ENCODE data around the gene COPS6.

Gene COPS6

GRCh38 chr7:100088621-100089457 is at the start of gene COPS6:
Gene COPS6 (plus strand): TSS chr7:100088969. CDS start chr7:100088991, 22 bp downstream.
- TF ChIP-seq CSDC2 (CRISPR knock-in tag; IDR thresholded peaks at IDR 0.05) (peak; percentile 98), POU6F1 (CRISPR knock-in tag; IDR thresholded peaks at IDR 0.05; ENCODE audit: borderline replicate concordance, low read depth) (no peak), TCF4 (CRISPR knock-in tag; IDR thresholded peaks at IDR 0.05; ENCODE audit: borderline replicate concordance) (no peak), ISL1 (CRISPR knock-in tag; IDR thresholded peaks at IDR 0.05) (0 out of 2 replicates have a peak, but pooled peaks have one; percentile 33), OSR1 (CRISPR knock-in tag; IDR thresholded peaks at IDR 0.05) (peak; percentile 45; the same call in 1 of the 2 replicates), ZNF70 (CRISPR knock-in tag; IDR thresholded peaks at IDR 0.05) (no peak; the same call in 1 of the 2 replicates), PPARA (CRISPR knock-in tag; IDR thresholded peaks at IDR 0.05; ENCODE audit: borderline replicate concordance) (no peak), TSHZ2 (CRISPR knock-in tag; IDR thresholded peaks at IDR 0.05) (no peak; the same call in none of the 2 replicates), ZNF565 (CRISPR knock-in tag; conservative IDR thresholded peaks at IDR 0.05; ENCODE audit: low read depth) (peak; percentile 82; the same call in 1 of the 2 replicates), ZFP3 (CRISPR knock-in tag; IDR thresholded peaks at IDR 0.05) (peak; percentile 89), BACH2 (CRISPR knock-in tag; IDR thresholded peaks at IDR 0.05; ENCODE audit: borderline replicate concordance) (no peak), ESRRG (CRISPR knock-in tag; IDR thresholded peaks at IDR 0.05) (no peak), RARB (CRISPR knock-in tag; IDR thresholded peaks at IDR 0.05) (no peak), CSRNP3 (CRISPR knock-in tag; IDR thresholded peaks at IDR 0.05) (no peak), PATZ1 (CRISPR knock-in tag; IDR thresholded peaks at IDR 0.05; ENCODE audit: borderline replicate concordance) (no peak), ZC3H10 (CRISPR knock-in tag; IDR thresholded peaks at IDR 0.05) (peak; percentile 46; the same call in 1 of the 2 replicates), ZFP30 (CRISPR knock-in tag; IDR thresholded peaks at IDR 0.05) (peak; percentile 49), SNAI2 (CRISPR knock-in tag; IDR thresholded peaks at IDR 0.05) (peak; percentile 91), ARNTL (CRISPR knock-in tag; IDR thresholded peaks at IDR 0.05; ENCODE audit: borderline replicate concordance, low read depth) (peak; percentile 74; the same call in 1 of the 2 replicates), GLIS3 (CRISPR knock-in tag; IDR thresholded peaks at IDR 0.05) (peak; percentile 52; the same call in 1 of the 2 replicates), ZNF8 (CRISPR knock-in tag; IDR thresholded peaks at IDR 0.05) (peak; percentile 55; the same call in 1 of the 2 replicates), TOX (CRISPR knock-in tag; IDR thresholded peaks at IDR 0.05; ENCODE audit: borderline replicate concordance) (no peak)
- ATAC-seq: peak; percentile 12

- no peak for ATAC-seq
- TF ChIP-seq SNAI2 (CRISPR knock-in tag; IDR thresholded peaks at IDR 0.05): no peak
- no peak for TF ChIP-seq ZFP30 (CRISPR knock-in tag; IDR thresholded peaks at IDR 0.05)
- TF ChIP-seq BACH2 (CRISPR knock-in tag; IDR thresholded peaks at IDR 0.05; ENCODE audit: borderline replicate concordance): no peak
- no peak for TF ChIP-seq TCF4 (CRISPR knock-in tag; IDR thresholded peaks at IDR 0.05; ENCODE audit: borderline replicate concordance)
- no peak for TF ChIP-seq TOX (CRISPR knock-in tag; IDR thresholded peaks at IDR 0.05; ENCODE audit: borderline replicate concordance)
- TF ChIP-seq CREB5 (CRISPR knock-in tag; IDR thresholded peaks at IDR 0.05; ENCODE audit: low read depth): no peak
- TF ChIP-seq GLIS3 (CRISPR knock-in tag; IDR thresholded peaks at IDR 0.05): no peak
- no peak for TF ChIP-seq PATZ1 (CRISPR knock-in tag; IDR thresholded peaks at IDR 0.05; ENCODE audit: borderline replicate concordance)
Measured at GRCh38 chr7:100040575-100040974, 48.2 kb upstream of the COPS6 start.

Data from SK-N-SH treated with all-trans-retinoic acid at 6 μM for 48 hours (cell line).